Mesendoderm (in vitro differentiated cells): ENCODE results near the gene ELAVL2.

Experiments
- DNase-seq: peaks from one replicate; pipeline ENCODE4 v3.0.0; 2013
- H2AK5ac ChIP-seq: 2 replicates; pipeline ENCODE4 v1.6.1; 2013; ENCODE audit warnings: low read length, inconsistent platforms
- H2BK120ac ChIP-seq: 2 replicates; pipeline ENCODE4 v1.6.1; 2013; ENCODE audit warnings: low read depth, mild to moderate bottlenecking, low read length, moderate library complexity, mixed read lengths
- H2BK15ac ChIP-seq: replicated peaks from 2 replicates; pipeline ENCODE4 v1.6.1; 2013; ENCODE audit warnings: low read depth, mild to moderate bottlenecking, moderate library complexity
- H2BK5ac ChIP-seq: 2 replicates; pipeline ENCODE4 v1.6.1; 2013; ENCODE audit warnings: low read length, inconsistent platforms
- H3K18ac ChIP-seq: 2 replicates; pipeline ENCODE4 v1.6.1; 2013; ENCODE audit warnings: mild to moderate bottlenecking, low read length, mixed read lengths
- H3K23ac ChIP-seq: one replicate; pipeline ENCODE4 v1.6.1; 2013; ENCODE audit warnings: low read length
- H3K27ac ChIP-seq: 2 replicates; pipeline ENCODE4 v1.5.1; 2013; ENCODE audit warnings: low read depth, mild to moderate bottlenecking, inconsistent platforms, low read length, moderate library complexity
- H3K27me3 ChIP-seq: 2 replicates; pipeline ENCODE4 v1.6.1; 2013; ENCODE audit warnings: low read length, control low read depth, mild to moderate bottlenecking, inconsistent platforms; ENCODE audit not compliant: insufficient read depth, poor library complexity
- H3K36me3 ChIP-seq: 2 replicates; pipeline ENCODE4 v1.6.1; 2013; ENCODE audit warnings: low read length, inconsistent platforms; ENCODE audit not compliant: control insufficient read depth, insufficient read depth
- H3K4ac ChIP-seq: one replicate; pipeline ENCODE4 v1.6.1; 2013; ENCODE audit warnings: low read depth, mild to moderate bottlenecking, low read length, moderate library complexity
- H3K4me1 ChIP-seq: 2 replicates; pipeline ENCODE4 v1.6.1; 2013; ENCODE audit warnings: low read depth, low read length, inconsistent platforms; ENCODE audit not compliant: control insufficient read depth
- H3K4me2 ChIP-seq: 2 replicates; pipeline ENCODE4 v1.6.1; 2013; ENCODE audit warnings: low read length
- H3K4me3 ChIP-seq: 2 replicates; pipeline ENCODE4 v1.5.1; 2013; ENCODE audit warnings: mild to moderate bottlenecking, low read length
- H3K56ac ChIP-seq: one replicate; pipeline ENCODE4 v1.6.1; 2013; ENCODE audit warnings: low read length
- H3K79me1 ChIP-seq: 2 replicates; pipeline ENCODE4 v1.6.1; 2013; ENCODE audit warnings: low read length, inconsistent platforms
- H3K79me2 ChIP-seq: 2 replicates; pipeline ENCODE4 v1.6.1; 2013; ENCODE audit warnings: mild to moderate bottlenecking, low read length; ENCODE audit not compliant: control insufficient read depth, insufficient read depth
- H3K9ac ChIP-seq: 2 replicates; pipeline ENCODE4 v1.6.1; 2013; ENCODE audit warnings: low read length, inconsistent platforms
- H4K5ac ChIP-seq: one replicate; pipeline ENCODE4 v1.6.1; 2013; ENCODE audit warnings: low read length
- H4K8ac ChIP-seq: one replicate; pipeline ENCODE4 v1.6.1; 2013; ENCODE audit warnings: low read depth, mild to moderate bottlenecking, control low read depth, low read length, moderate library complexity
- WGBS: extraction: QIAGEN DNeasy Blood & Tissue Kit; methylation state at CpG from one replicate; pipeline ENCODE4 v1.1.7; 2013; ENCODE audit warnings: low lambda C conversion rate, missing lambda C conversion rate; ENCODE audit not compliant: insufficient coverage; ENCODE audit errors: extremely low coverage; 5-methylcytosine and 5-hydroxymethylcytosine counted together

ELAVL2 gene

DNA sequence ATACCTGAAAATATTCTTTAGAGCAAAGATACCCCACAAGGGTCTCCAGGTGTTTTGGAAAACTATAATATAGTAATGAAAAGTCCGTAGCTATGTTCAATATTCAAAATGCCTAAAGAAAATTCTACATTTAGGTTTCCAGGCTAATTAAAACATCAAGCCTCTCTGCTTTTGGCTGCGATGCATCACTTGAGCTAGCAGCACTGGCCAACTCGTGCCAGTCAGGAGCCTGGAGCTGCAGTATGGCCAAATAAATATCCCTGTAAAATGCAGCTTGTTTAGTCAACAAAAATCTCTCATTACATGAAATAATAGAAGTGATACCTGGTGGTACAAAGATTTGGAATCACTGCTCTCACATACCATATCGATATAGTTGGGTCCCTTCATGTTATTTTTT, 181.1 kb downstream of the ELAVL2 start:
- no CpG with 5 or more reads among the region's 4 CpGs for WGBS
- Histone ChIP-seq H3K4me2 (no peak overlapping the region), H3K18ac (no peak overlapping the region), H2BK5ac (no peak overlapping the region), H3K79me1 (no peaks in the 10 kb centered on the region), H3K4me1 (no peaks in the 10 kb centered on the region), H2AK5ac (no peak overlapping the region), H3K4ac (no peak overlapping the region), H4K5ac (no peak overlapping the region), H4K8ac (no peak overlapping the region), H3K9ac (no peak overlapping the region), H3K27me3 (no peaks in the 10 kb centered on the region), H2BK120ac (no peak overlapping the region), H2BK15ac (no peak overlapping the region), H3K36me3 (no peaks in the 10 kb centered on the region), H3K4me3 (no peak overlapping the region), H3K27ac (no peak overlapping the region), H3K79me2 (no peaks in the 10 kb centered on the region), H3K56ac (no peak overlapping the region), H3K23ac (no peak overlapping the region)
- no peak for DNase-seq

DNA sequence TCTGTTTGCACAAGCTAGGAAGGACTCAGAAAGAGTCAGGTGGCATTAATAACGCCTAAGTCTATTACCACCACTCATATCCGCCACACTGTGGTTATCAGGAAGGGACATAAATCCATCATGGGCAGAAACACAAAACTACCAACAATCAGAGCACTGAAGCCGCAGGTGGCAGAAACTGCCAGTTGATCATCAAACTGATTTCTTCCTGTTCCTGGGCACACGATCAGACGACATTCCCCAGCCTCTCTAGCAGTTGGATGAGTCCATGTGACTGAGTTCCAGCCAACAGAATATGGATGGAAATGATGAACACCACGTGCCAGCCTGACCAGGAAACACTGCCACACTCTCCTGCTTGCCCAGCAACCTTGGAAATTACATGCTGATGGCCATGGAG, 181.7 kb downstream of the ELAVL2 start:
- no peak overlapping the region for H3K18ac ChIP-seq
- H3K36me3 ChIP-seq, result no peaks in the 10 kb centered on the region

DNA sequence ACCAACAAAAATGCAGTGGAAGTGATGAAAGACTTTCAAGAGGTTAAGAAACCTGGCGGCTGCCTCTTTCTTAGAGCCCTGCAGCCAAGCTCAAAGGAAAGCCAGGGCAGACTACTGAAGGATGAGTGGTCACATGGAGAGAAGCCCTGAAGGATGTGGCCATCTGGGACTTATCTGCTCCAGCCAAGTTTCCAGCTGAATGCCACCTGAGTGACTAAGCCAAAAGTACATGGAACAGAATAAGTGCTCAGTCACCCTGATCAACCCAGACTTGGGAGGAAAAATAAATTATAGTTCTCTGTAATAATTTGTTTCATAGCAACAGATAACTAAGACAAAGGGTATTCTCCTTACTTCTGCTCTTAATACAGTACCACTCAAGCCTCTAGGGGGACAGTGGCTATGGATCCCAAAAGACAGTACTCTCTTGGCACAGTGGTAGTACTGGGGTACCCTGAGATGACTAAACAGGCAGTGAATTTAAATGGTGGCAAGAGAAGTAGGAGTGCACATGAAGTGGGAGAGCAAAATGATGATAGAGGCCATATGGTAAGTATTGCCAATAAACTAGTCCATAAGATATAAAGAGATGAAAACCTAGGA, 182.3 kb downstream of the ELAVL2 start:
- Histone ChIP-seq H3K23ac (no peak overlapping the region), H3K36me3 (no peaks in the 10 kb centered on the region), H3K27ac (no peak overlapping the region), H3K4ac (no peak overlapping the region), H2AK5ac (no peak overlapping the region), H2BK15ac (no peak overlapping the region), H3K56ac (no peak overlapping the region), H3K27me3 (no peaks in the 10 kb centered on the region), H3K4me3 (no peak overlapping the region), H2BK5ac (no peak overlapping the region), H2BK120ac (no peak overlapping the region), H3K4me1 (no peaks in the 10 kb centered on the region), H3K4me2 (no peak overlapping the region), H3K79me2 (no peaks in the 10 kb centered on the region), H4K8ac (no peak overlapping the region), H4K5ac (no peak overlapping the region), H3K18ac (no peak overlapping the region), H3K9ac (no peak overlapping the region), H3K79me1 (no peaks in the 10 kb centered on the region)
- WGBS, result no CpG with 5 or more reads among the region's 1 CpG
- no peak for DNase-seq

More for the DNA sequence above, 181.7 kb downstream of the ELAVL2 start:
- Histone ChIP-seq H2BK120ac (no peak overlapping the region), H3K23ac (no peak overlapping the region), H3K79me1 (no peaks in the 10 kb centered on the region), H3K27me3 (no peaks in the 10 kb centered on the region), H3K56ac (no peak overlapping the region), H3K79me2 (no peaks in the 10 kb centered on the region), H4K5ac (no peak overlapping the region), H2BK15ac (no peak overlapping the region), H2BK5ac (no peak overlapping the region), H2AK5ac (no peak overlapping the region), H3K9ac (no peak overlapping the region), H4K8ac (no peak overlapping the region), H3K4ac (no peak overlapping the region), H3K27ac (no peak overlapping the region), H3K4me1 (no peaks in the 10 kb centered on the region), H3K4me2 (no peak overlapping the region), H3K4me3 (no peak overlapping the region)
- DNase-seq, result no peak
- WGBS, result no CpG with 5 or more reads among the region's 6 CpGs
